Measurements from ENCODE around the gene CYP39A1.

CYP39A1 gene

GRCh38 chr6:46598215-46598614 is 54.4 kb downstream of the CYP39A1 start:
- no peak for DNase-seq (ENCODE audit: low read depth in 1 of 2, low spot score in 1 of 2)
- no peak overlapping the region for H3K4me3 ChIP-seq (replicated peaks; ENCODE audit: insufficient read depth, low read length)
- no peak overlapping the region for H3K27ac ChIP-seq (replicated peaks)
- TF ChIP-seq GABPA (IDR thresholded peaks at IDR 0.05; ENCODE audit: low read depth) (no peak), POLR2AphosphoS5 (IDR thresholded peaks at IDR 0.05; ENCODE audit: low read depth) (no peak), CTCF (IDR thresholded peaks at IDR 0.05; ENCODE audit: insufficient read depth, low read length) (no peak), REST (IDR thresholded peaks at IDR 0.05; ENCODE audit: insufficient replicate concordance, low read depth) (no peak), SPI1 (IDR thresholded peaks at IDR 0.05; ENCODE audit: borderline replicate concordance, low read depth) (no peak)
- no peaks in the 10 kb centered on the region for H3K27me3 ChIP-seq (ENCODE audit: insufficient read depth, poor library complexity, severe bottlenecking)

DNA sequence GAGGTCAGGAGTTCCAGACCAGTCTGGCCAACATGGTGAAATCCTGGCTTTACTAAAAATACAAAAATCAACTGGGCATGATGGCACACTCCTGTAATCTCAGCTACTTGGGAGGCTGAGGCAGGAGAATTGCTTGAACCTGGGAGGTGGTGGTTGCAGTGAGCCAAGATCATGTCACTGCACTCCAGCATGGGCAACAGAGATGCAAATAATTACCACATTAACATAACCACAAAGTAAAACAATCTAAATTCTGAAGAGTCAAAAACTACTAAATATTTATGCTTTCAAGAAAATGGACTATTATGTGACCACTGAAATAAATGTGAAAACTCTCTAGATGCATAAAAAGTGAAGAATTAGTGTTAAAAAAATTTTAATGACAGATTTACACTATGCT is 59.9 kb downstream of the CYP39A1 start:
- H3K27ac ChIP-seq (replicated peaks) = no peak overlapping the region
- DNase-seq (ENCODE audit: low read depth in 1 of 2, low spot score in 1 of 2) = no peak
- no peaks in the 10 kb centered on the region for H3K27me3 ChIP-seq (ENCODE audit: insufficient read depth, poor library complexity, severe bottlenecking)
- TF ChIP-seq SPI1 (IDR thresholded peaks at IDR 0.05; ENCODE audit: borderline replicate concordance, low read depth) (no peak), GABPA (IDR thresholded peaks at IDR 0.05; ENCODE audit: low read depth) (no peak), POLR2AphosphoS5 (IDR thresholded peaks at IDR 0.05; ENCODE audit: low read depth) (no peak), REST (IDR thresholded peaks at IDR 0.05; ENCODE audit: insufficient replicate concordance, low read depth) (no peak), CTCF (IDR thresholded peaks at IDR 0.05; ENCODE audit: insufficient read depth, low read length) (no peak)
- no peak overlapping the region for H3K4me3 ChIP-seq (replicated peaks; ENCODE audit: insufficient read depth, low read length)

GRCh38 chr6:46592046-46592445 is 60.6 kb downstream of the CYP39A1 start:
- Histone ChIP-seq H3K4me3 (replicated peaks; ENCODE audit: insufficient read depth, low read length) (no peak overlapping the region), H3K27ac (replicated peaks) (no peak overlapping the region), H3K27me3 (ENCODE audit: insufficient read depth, poor library complexity, severe bottlenecking) (no peaks in the 10 kb centered on the region)
- TF ChIP-seq GABPA (IDR thresholded peaks at IDR 0.05; ENCODE audit: low read depth) (no peak), REST (IDR thresholded peaks at IDR 0.05; ENCODE audit: insufficient replicate concordance, low read depth) (no peak), CTCF (IDR thresholded peaks at IDR 0.05; ENCODE audit: insufficient read depth, low read length) (no peak), SPI1 (IDR thresholded peaks at IDR 0.05; ENCODE audit: borderline replicate concordance, low read depth) (no peak), POLR2AphosphoS5 (IDR thresholded peaks at IDR 0.05; ENCODE audit: low read depth) (no peak)
- DNase-seq (ENCODE audit: low read depth in 1 of 2, low spot score in 1 of 2) = no peak

All from HL-60 (cell line).